ENCODE measurements around the gene ETNK2.

The ETNK2 gene

GRCh38 chr1:204151552-204152309 lies at the start of gene ETNK2:
Gene ETNK2, minus strand, starts transcription at chr1:204152044. Its CDS starts 192 bp downstream, at chr1:204151852.
- DNase-seq (ENCODE audit: low read depth): peak; percentile 28

- DNase-seq (ENCODE audit: low read depth): no peak
Observed at GRCh38 chr1:204201348-204202040, 49.6 kb upstream of the ETNK2 start.

- DNase-seq (ENCODE audit: low read depth): no peak
Observed at GRCh38 chr1:204199579-204199978, 47.7 kb upstream of the ETNK2 start.

- no peak for DNase-seq (ENCODE audit: low read depth)
Observed at GRCh38 chr1:204198348-204199340, 46.8 kb upstream of the ETNK2 start.

- no peak for DNase-seq (ENCODE audit: low read depth)
Observed at GRCh38 chr1:204197068-204197467, 45.2 kb upstream of the ETNK2 start.

GRCh38 chr1:204196068-204196795 lies 44.4 kb upstream of the ETNK2 start, which contains the start of gene KISS1:
Gene KISS1, minus strand, starts transcription at chr1:204196491. Its CDS starts 3,615 bp downstream, at chr1:204192876.
- no peak for DNase-seq (ENCODE audit: low read depth)

- DNase-seq (ENCODE audit: low read depth): no peak
Observed at GRCh38 chr1:204194771-204195170, 42.9 kb upstream of the ETNK2 start.

GRCh38 chr1:204194080-204194479 lies 42.2 kb upstream of the ETNK2 start:
- DNase-seq (ENCODE audit: low read depth): no peak

- no peak for DNase-seq (ENCODE audit: low read depth)
Observed at GRCh38 chr1:204192589-204193352, 40.9 kb upstream of the ETNK2 start.

GRCh38 chr1:204192046-204192445 lies 40.2 kb upstream of the ETNK2 start:
- DNase-seq (ENCODE audit: low read depth): no peak

- DNase-seq (ENCODE audit: low read depth): no peak
Observed at GRCh38 chr1:204191456-204191855, 39.6 kb upstream of the ETNK2 start.

GRCh38 chr1:204190212-204191211 lies 38.7 kb upstream of the ETNK2 start:
- DNase-seq (ENCODE audit: low read depth): no peak

GRCh38 chr1:204188959-204189639 lies 37.3 kb upstream of the ETNK2 start:
- DNase-seq (ENCODE audit: low read depth): no peak

GRCh38 chr1:204186597-204186996 lies 34.8 kb upstream of the ETNK2 start:
- DNase-seq (ENCODE audit: low read depth): no peak

- no peak for DNase-seq (ENCODE audit: low read depth)
Observed at GRCh38 chr1:204181116-204181515, 29.3 kb upstream of the ETNK2 start.

GRCh38 chr1:204180133-204180532 lies 28.3 kb upstream of the ETNK2 start:
- no peak for DNase-seq (ENCODE audit: low read depth)

- DNase-seq (ENCODE audit: low read depth): no peak
Observed at GRCh38 chr1:204178487-204179281, 26.8 kb upstream of the ETNK2 start.

GRCh38 chr1:204177133-204177532 lies 25.3 kb upstream of the ETNK2 start:
- DNase-seq (ENCODE audit: low read depth): no peak
